HCT116 (cell line): ENCODE data around the gene TWIST2.

Experiments
- EZH2 ChIP-seq: fragments of 200-600 bp; sonication (generic); IDR thresholded peaks from 2 replicates; pipeline ENCODE4 v1.6.1; 2017; ENCODE audit warnings: antibody characterized with exemption, mixed run types
- POLR2A ChIP-seq: IDR thresholded peaks from 2 replicates; pipeline ENCODE4 v1.7.0; 2011; ENCODE audit warnings: borderline replicate concordance; ENCODE audit not compliant: insufficient read depth, insufficient read length; ENCODE audit errors: extremely low read depth
- YY1 ChIP-seq: IDR thresholded peaks from 2 replicates; pipeline ENCODE4 v1.6.1; 2011; ENCODE audit warnings: low read length, low read depth, moderate library complexity, mild to moderate bottlenecking; ENCODE audit not compliant: insufficient replicate concordance; ENCODE audit errors: extremely low read depth
- TF ChIP-seq, protein P1 (sequence below): IDR thresholded peaks from 2 replicates; pipeline ENCODE4 v1.6.1; 2012; ENCODE audit warnings: low read depth
- TF ChIP-seq, protein P2 (sequence below), 3 experiments: fragments of 200-600 bp in 1 of 3; sonication (generic) in 1 of 3; IDR thresholded peaks in 2 of 3; conservative IDR thresholded peaks in 1 of 3; 2 replicates each; pipeline ENCODE4 v1.5.1; 2012 to 2017; ENCODE audit warnings: low read depth in 2 of 3, low read length in 2 of 3, antibody characterized with exemption in 1 of 3, borderline replicate concordance in 1 of 3, control low read depth in 1 of 3, mild to moderate bottlenecking in 1 of 3, mixed read lengths in 1 of 3, mixed run types in 1 of 3, moderate library complexity in 1 of 3; ENCODE audit not compliant: insufficient read depth in 1 of 3

DNA sequence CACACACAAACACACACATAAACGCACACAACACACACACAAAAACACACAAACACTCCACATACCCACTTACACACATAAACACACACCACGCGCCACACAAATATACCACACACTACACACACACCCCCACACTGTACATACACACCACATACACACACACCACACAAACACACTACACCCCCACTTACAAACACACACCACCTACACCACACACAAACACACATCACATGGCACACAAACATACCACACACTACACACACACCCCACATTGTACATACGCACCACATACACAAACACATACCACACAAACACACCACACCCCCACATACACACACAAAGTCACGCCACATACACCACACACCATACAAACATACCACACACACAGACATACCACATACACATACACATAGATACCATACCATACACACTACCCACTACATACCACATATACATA is 59.9 kb downstream of the TWIST2 start:
- TF ChIP-seq, protein P1, sequence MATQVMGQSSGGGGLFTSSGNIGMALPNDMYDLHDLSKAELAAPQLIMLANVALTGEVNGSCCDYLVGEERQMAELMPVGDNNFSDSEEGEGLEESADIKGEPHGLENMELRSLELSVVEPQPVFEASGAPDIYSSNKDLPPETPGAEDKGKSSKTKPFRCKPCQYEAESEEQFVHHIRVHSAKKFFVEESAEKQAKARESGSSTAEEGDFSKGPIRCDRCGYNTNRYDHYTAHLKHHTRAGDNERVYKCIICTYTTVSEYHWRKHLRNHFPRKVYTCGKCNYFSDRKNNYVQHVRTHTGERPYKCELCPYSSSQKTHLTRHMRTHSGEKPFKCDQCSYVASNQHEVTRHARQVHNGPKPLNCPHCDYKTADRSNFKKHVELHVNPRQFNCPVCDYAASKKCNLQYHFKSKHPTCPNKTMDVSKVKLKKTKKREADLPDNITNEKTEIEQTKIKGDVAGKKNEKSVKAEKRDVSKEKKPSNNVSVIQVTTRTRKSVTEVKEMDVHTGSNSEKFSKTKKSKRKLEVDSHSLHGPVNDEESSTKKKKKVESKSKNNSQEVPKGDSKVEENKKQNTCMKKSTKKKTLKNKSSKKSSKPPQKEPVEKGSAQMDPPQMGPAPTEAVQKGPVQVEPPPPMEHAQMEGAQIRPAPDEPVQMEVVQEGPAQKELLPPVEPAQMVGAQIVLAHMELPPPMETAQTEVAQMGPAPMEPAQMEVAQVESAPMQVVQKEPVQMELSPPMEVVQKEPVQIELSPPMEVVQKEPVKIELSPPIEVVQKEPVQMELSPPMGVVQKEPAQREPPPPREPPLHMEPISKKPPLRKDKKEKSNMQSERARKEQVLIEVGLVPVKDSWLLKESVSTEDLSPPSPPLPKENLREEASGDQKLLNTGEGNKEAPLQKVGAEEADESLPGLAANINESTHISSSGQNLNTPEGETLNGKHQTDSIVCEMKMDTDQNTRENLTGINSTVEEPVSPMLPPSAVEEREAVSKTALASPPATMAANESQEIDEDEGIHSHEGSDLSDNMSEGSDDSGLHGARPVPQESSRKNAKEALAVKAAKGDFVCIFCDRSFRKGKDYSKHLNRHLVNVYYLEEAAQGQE, result no peak
- no peak for TF ChIP-seq YY1
- no peak for TF ChIP-seq EZH2
- TF ChIP-seq, protein P2, sequence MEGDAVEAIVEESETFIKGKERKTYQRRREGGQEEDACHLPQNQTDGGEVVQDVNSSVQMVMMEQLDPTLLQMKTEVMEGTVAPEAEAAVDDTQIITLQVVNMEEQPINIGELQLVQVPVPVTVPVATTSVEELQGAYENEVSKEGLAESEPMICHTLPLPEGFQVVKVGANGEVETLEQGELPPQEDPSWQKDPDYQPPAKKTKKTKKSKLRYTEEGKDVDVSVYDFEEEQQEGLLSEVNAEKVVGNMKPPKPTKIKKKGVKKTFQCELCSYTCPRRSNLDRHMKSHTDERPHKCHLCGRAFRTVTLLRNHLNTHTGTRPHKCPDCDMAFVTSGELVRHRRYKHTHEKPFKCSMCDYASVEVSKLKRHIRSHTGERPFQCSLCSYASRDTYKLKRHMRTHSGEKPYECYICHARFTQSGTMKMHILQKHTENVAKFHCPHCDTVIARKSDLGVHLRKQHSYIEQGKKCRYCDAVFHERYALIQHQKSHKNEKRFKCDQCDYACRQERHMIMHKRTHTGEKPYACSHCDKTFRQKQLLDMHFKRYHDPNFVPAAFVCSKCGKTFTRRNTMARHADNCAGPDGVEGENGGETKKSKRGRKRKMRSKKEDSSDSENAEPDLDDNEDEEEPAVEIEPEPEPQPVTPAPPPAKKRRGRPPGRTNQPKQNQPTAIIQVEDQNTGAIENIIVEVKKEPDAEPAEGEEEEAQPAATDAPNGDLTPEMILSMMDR (IDR thresholded peaks at IDR 0.05 in 2 of 3, conservative IDR thresholded peaks at IDR 0.05 in 1 of 3; ENCODE audit: borderline replicate concordance in 1 of 3, insufficient read depth in 1 of 3, low read depth in 2 of 3, low read length in 2 of 3), result no peak
- no peak for TF ChIP-seq POLR2A
